Chondrocyte (in vitro differentiated cells): Measurements from ENCODE around the gene TXK. TPM values are rescaled to one million over a fixed set of nuclear protein-coding genes. Genes with fewer than 3 reads are reported as not detected.

Experiments used
- DNase-seq: peaks from one replicate; pipeline ENCODE4 v3.0.0; 2021; ENCODE audit warnings: mixed read lengths, low spot score
- H3K27ac Mint-ChIP-seq: one replicate; pipeline ENCODE4 v1.8.0; 2021; ENCODE audit warnings: mild to moderate bottlenecking, moderate library complexity, mixed read lengths; ENCODE audit not compliant: unreplicated experiment
- H3K27me3 Mint-ChIP-seq: 2 replicates; pipeline ENCODE4 v1.8.0; 2021; ENCODE audit warnings: low read depth, mixed read lengths
- H3K36me3 Mint-ChIP-seq: 2 replicates; pipeline ENCODE4 v1.8.0; 2021; ENCODE audit warnings: low read depth, mixed read lengths
- H3K4me1 Mint-ChIP-seq: 2 replicates; pipeline ENCODE4 v1.8.0; 2021; ENCODE audit warnings: low read depth, mild to moderate bottlenecking, mixed read lengths
- H3K4me3 Mint-ChIP-seq: one replicate; pipeline ENCODE4 v1.8.0; 2021; ENCODE audit warnings: mild to moderate bottlenecking, moderate library complexity, mixed read lengths; ENCODE audit not compliant: unreplicated experiment
- H3K9me3 Mint-ChIP-seq: 2 replicates; pipeline ENCODE4 v1.8.0; 2021; ENCODE audit warnings: low read depth, mixed read lengths
- total RNA-seq: library from RNA; stranded (reverse); gene quantifications from 3 replicates; pipeline ENCODE4 v1.2.1, GENCODE V29; 2021
- TF ChIP-seq, protein P1 (sequence below): fragments of 200-600 bp; sonication (generic); IDR thresholded peaks from 2 replicates; pipeline ENCODE4 v1.5.0; 2021; ENCODE audit warnings: antibody characterized with exemption, mild to moderate bottlenecking, moderate library complexity

Gene TXK
- total RNA-seq, 1 donor from 2014 or later: 0.22 TPM

DNA sequence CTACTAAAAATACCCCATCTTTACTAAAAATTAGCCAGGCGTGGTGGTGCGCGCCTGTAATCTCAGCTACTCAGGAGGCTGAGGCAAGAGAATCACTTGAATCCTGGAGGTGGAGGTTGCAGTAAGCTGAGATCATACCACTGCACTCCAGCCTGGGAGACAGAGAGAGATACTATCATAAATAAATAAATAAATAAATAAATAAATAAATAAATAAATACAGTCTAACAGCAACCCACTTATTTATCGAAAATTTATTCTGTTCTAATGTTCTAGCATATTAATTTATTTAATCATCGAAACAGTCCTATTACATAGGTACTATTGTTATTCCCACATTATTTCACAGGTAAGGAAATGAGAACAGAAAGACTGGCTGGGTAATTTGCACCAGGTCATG is 18.2 kb upstream of the TXK start:
- Mint-ChIP-seq H3K36me3 (peaks cover 2% of the 10 kb centered on the region), H3K4me3 (no peak overlapping the region), H3K27me3 (no peaks in the 10 kb centered on the region), H3K27ac (no peak overlapping the region), H3K4me1 (peaks cover 11% of the 10 kb centered on the region), H3K9me3 (peaks cover 16% of the 10 kb centered on the region)
- DNase-seq: no peak
- TF ChIP-seq, protein P1, sequence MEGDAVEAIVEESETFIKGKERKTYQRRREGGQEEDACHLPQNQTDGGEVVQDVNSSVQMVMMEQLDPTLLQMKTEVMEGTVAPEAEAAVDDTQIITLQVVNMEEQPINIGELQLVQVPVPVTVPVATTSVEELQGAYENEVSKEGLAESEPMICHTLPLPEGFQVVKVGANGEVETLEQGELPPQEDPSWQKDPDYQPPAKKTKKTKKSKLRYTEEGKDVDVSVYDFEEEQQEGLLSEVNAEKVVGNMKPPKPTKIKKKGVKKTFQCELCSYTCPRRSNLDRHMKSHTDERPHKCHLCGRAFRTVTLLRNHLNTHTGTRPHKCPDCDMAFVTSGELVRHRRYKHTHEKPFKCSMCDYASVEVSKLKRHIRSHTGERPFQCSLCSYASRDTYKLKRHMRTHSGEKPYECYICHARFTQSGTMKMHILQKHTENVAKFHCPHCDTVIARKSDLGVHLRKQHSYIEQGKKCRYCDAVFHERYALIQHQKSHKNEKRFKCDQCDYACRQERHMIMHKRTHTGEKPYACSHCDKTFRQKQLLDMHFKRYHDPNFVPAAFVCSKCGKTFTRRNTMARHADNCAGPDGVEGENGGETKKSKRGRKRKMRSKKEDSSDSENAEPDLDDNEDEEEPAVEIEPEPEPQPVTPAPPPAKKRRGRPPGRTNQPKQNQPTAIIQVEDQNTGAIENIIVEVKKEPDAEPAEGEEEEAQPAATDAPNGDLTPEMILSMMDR: no peak

DNA sequence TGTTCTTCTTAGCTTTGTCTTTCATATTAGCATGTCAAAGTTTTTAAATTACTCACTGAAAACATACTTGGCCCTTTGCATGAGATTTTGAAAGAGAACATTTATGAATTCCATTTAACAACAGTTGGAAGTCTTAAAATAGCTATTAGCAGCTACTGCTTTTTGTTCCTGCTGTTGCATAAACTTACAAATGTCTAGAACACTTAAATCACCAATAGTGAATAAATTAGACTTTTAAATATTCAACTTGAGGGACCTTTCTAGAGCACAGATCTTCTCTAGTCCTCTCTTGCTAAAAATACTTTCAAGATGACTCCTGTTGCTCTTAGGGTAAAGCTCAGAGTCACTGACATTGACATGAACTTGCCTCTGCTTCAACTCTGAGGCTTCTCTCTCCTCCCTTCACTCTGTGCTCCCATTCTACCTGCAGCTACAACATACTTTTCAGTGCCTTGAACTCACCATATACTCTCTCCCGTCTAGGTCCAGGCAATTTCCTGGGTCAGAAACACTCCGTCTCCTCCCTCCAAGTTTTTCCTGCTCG is 15.8 kb upstream of the TXK start:
- H3K27ac Mint-ChIP-seq: peak overlapping the region; percentile 32
- DNase-seq: no peak
- H3K36me3 Mint-ChIP-seq: peaks cover 2% of the 10 kb centered on the region
- peaks cover 12% of the 10 kb centered on the region for H3K27me3 Mint-ChIP-seq
- no peak overlapping the region for H3K4me3 Mint-ChIP-seq
- H3K9me3 Mint-ChIP-seq: peaks cover 9% of the 10 kb centered on the region
- TF ChIP-seq, protein P1: no peak
- H3K4me1 Mint-ChIP-seq: peaks cover 11% of the 10 kb centered on the region

DNA sequence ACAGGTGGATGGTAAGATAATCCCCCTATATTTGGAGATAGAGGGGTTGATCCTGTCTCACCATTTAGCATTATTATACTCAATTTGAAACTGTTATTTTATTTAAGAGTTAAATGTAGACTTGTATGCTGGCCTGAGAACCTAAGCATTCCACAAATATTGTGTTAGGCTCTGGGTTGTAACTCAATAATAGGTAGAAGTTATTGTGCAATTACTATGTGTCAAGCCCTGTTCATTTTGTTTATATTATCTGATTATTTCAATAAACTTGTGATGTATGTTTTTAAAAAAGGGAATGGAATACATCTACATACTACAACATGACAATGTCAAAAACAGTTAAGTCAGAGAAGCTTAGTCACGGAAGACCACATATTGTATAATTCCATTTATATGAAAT is 13.6 kb upstream of the TXK start:
- TF ChIP-seq, protein P1: no peak
- DNase-seq: no peak
- Mint-ChIP-seq H3K4me1 (peaks cover 11% of the 10 kb centered on the region), H3K4me3 (no peak overlapping the region), H3K36me3 (no peaks in the 10 kb centered on the region), H3K9me3 (no peaks in the 10 kb centered on the region), H3K27ac (no peak overlapping the region), H3K27me3 (peaks cover 26% of the 10 kb centered on the region)

DNA sequence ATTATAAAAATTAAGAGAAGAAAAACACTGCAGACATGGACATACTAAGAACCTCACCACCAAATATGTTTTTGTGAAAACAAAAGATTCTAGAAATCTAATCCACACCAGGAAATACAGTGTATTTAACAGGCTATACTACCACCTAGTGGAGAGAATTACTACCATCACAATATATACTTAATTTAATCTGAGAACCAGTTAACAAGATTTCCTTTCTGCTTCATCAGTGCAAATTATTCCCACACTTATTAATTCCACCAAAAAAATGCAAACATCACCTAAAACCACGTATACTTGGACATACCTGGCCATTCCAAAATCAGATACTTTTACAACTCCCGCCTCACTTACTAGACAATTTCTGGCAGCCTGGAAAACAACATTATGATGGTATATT is 7.0 kb upstream of the TXK start:
- peaks cover 12% of the 10 kb centered on the region for H3K4me1 Mint-ChIP-seq
- TF ChIP-seq, protein P1: peak; percentile 89
- H3K27me3 Mint-ChIP-seq: peaks cover 20% of the 10 kb centered on the region
- no peak overlapping the region for H3K27ac Mint-ChIP-seq
- H3K9me3 Mint-ChIP-seq: no peaks in the 10 kb centered on the region
- DNase-seq: no peak
- H3K4me3 Mint-ChIP-seq: no peak overlapping the region
- no peaks in the 10 kb centered on the region for H3K36me3 Mint-ChIP-seq

DNA sequence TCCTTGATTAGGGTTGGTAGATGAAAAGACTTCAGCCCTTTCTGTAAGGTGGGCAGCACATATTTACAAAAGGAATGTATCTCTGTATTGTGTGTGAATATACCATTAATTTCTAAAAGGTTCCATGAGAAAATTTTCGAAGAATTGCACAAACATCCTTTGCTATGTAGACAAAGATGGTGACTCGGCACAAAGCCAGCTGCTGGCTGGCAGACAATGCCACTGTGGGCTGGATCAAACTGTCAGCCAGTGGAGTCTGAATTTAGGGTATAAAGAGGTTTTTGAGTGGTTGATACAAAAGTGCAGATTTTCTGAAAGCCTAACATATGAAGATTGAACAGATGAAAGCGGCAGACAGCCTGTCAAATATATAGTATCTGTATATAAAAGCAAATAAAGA is 5.6 kb upstream of the TXK start:
- H3K27me3 Mint-ChIP-seq: peaks cover 12% of the 10 kb centered on the region
- no peak for DNase-seq
- no peaks in the 10 kb centered on the region for H3K36me3 Mint-ChIP-seq
- peaks cover 12% of the 10 kb centered on the region for H3K4me1 Mint-ChIP-seq
- H3K9me3 Mint-ChIP-seq: no peaks in the 10 kb centered on the region
- H3K4me3 Mint-ChIP-seq: no peak overlapping the region
- TF ChIP-seq, protein P1: no peak
- H3K27ac Mint-ChIP-seq: no peak overlapping the region
